Nephron (organoid): ENCODE data around the gene CTSZ.
A peak's percentile ranks its signal among the peaks of the same experiment; 100 is the strongest.

Source experiments
- H3K27ac Mint-ChIP-seq, 3 experiments: 2 replicates each; pipeline ENCODE4 v1.8.0; 2020; ENCODE audit warnings: mixed read lengths in 3 of 3, mild to moderate bottlenecking in 2 of 3, moderate library complexity in 1 of 3
- H3K27me3 Mint-ChIP-seq: 2 replicates; pipeline ENCODE4 v1.8.0; 2021; ENCODE audit warnings: low read depth, mild to moderate bottlenecking, moderate library complexity, mixed read lengths
- H3K36me3 Mint-ChIP-seq: 2 replicates; pipeline ENCODE4 v1.8.0; 2020; ENCODE audit warnings: low read depth, mixed read lengths
- H3K4me1 Mint-ChIP-seq: 2 replicates; pipeline ENCODE4 v1.8.0; 2020; ENCODE audit warnings: mixed read lengths
- H3K4me3 Mint-ChIP-seq, 3 experiments: 2 replicates each; pipeline ENCODE4 v1.8.0; 2020; ENCODE audit warnings: mild to moderate bottlenecking in 3 of 3, mixed read lengths in 3 of 3, moderate library complexity in 2 of 3
- H3K9me3 Mint-ChIP-seq: 2 replicates; pipeline ENCODE4 v1.8.0; 2020; ENCODE audit warnings: mixed read lengths
- CTCF ChIP-seq, 3 experiments: fragments of 200-600 bp; sonication (generic); IDR thresholded peaks; one replicate each; pipeline ENCODE4 v1.5.0; 2021; ENCODE audit warnings: antibody characterized with exemption in 3 of 3; ENCODE audit not compliant: unreplicated experiment in 3 of 3

The CTSZ gene

GRCh38 chr20:59010995-59011873, 4.2 kb upstream of the CTSZ start:
- Mint-ChIP-seq H3K9me3 (no peaks in the 10 kb centered on the region), H3K27ac (peak overlapping the region in 1 of 3 experiments; percentile 37), H3K27me3 (peaks cover 26% of the 10 kb centered on the region), H3K36me3 (no peaks in the 10 kb centered on the region), H3K4me1 (peaks cover 6% of the 10 kb centered on the region), H3K4me3 (no peak overlapping the region)
- no peak for TF ChIP-seq CTCF (IDR thresholded peaks at IDR 0.05; ENCODE audit: unreplicated experiment in 3 of 3)

- H3K36me3 Mint-ChIP-seq, result no peaks in the 10 kb centered on the region
- H3K27ac Mint-ChIP-seq, result no peak overlapping the region
- H3K27me3 Mint-ChIP-seq, result peaks cover 24% of the 10 kb centered on the region
- H3K4me1 Mint-ChIP-seq, result peaks cover 10% of the 10 kb centered on the region
- no peak for TF ChIP-seq CTCF (IDR thresholded peaks at IDR 0.05; ENCODE audit: unreplicated experiment in 3 of 3)
- no peaks in the 10 kb centered on the region for H3K9me3 Mint-ChIP-seq
- H3K4me3 Mint-ChIP-seq, result peak overlapping the region in 2 of 3 experiments; percentile 13 to 59
Measured at GRCh38 chr20:59010321-59010994, 3.4 kb upstream of the CTSZ start.

- H3K36me3 Mint-ChIP-seq, result no peaks in the 10 kb centered on the region
- H3K27ac Mint-ChIP-seq, result no peak overlapping the region
- H3K4me1 Mint-ChIP-seq, result peaks cover 20% of the 10 kb centered on the region
- H3K9me3 Mint-ChIP-seq, result no peaks in the 10 kb centered on the region
- TF ChIP-seq CTCF (IDR thresholded peaks at IDR 0.05; ENCODE audit: unreplicated experiment in 3 of 3), result no peak
- peak overlapping the region; percentile 17 to 81 (median 64) for H3K4me3 Mint-ChIP-seq
- H3K27me3 Mint-ChIP-seq, result peaks cover 24% of the 10 kb centered on the region
Measured at GRCh38 chr20:59008715-59009336, 1.8 kb upstream of the CTSZ start.

GRCh38 chr20:59007665-59008511, 834 bp upstream of the CTSZ start:
- no peaks in the 10 kb centered on the region for H3K9me3 Mint-ChIP-seq
- peaks cover 29% of the 10 kb centered on the region for H3K27me3 Mint-ChIP-seq
- no peak for TF ChIP-seq CTCF (IDR thresholded peaks at IDR 0.05; ENCODE audit: unreplicated experiment in 3 of 3)
- no peaks in the 10 kb centered on the region for H3K36me3 Mint-ChIP-seq
- peaks cover 22% of the 10 kb centered on the region for H3K4me1 Mint-ChIP-seq
- H3K27ac Mint-ChIP-seq, result no peak overlapping the region
- peak overlapping the region; percentile 79 to 81 (median 79) for H3K4me3 Mint-ChIP-seq

- Mint-ChIP-seq H3K4me3 (peak overlapping the region; percentile 76 to 81 (median 78)), H3K36me3 (no peaks in the 10 kb centered on the region), H3K4me1 (peaks cover 22% of the 10 kb centered on the region), H3K27me3 (peaks cover 21% of the 10 kb centered on the region), H3K27ac (peak overlapping the region in 1 of 3 experiments; percentile 54), H3K9me3 (no peaks in the 10 kb centered on the region)
- TF ChIP-seq CTCF (IDR thresholded peaks at IDR 0.05; ENCODE audit: unreplicated experiment in 3 of 3), result no peak
Measured at GRCh38 chr20:59006167-59006863, 739 bp downstream of the CTSZ start.
